ENCODE data around the gene INPP5A. TPM values are rescaled to one million over a fixed set of nuclear protein-coding genes. Genes with fewer than 3 reads are reported as not detected.

Gene INPP5A
- total RNA-seq, 1 experiment from 2014 or later, result 12.3 TPM

GRCh38 chr10:132699411-132700155, 162.0 kb downstream of the INPP5A start:
- ATAC-seq (no peak), DNase-seq (ENCODE audit: low read depth, low spot score) (no peak)
- Histone ChIP-seq H4K20me1 (ENCODE audit: insufficient read depth) (no peaks in the 10 kb centered on the region), H3K27me3 (ENCODE audit: insufficient read depth, low read length) (no peaks in the 10 kb centered on the region), H3K9me3 (ENCODE audit: control insufficient read depth in 1 of 2, insufficient read depth in 1 of 2, low read depth in 1 of 2, low read length in 2 of 2) (no peaks in the 10 kb centered on the region), H2AFZ (ENCODE audit: low read depth, low read length, poor library complexity, severe bottlenecking) (no peak overlapping the region), H3K4me3 (replicated peaks in 1 of 2; ENCODE audit: low read depth in 1 of 2, low read length in 2 of 2) (no peak overlapping the region), H3K36me3 (ENCODE audit: control insufficient read depth in 1 of 2, insufficient read depth in 2 of 2, low read length in 2 of 2) (no peaks in the 10 kb centered on the region), H3K4me2 (ENCODE audit: low read length) (no peak overlapping the region), H3K4me1 (ENCODE audit: control insufficient read depth in 1 of 2, insufficient read depth in 2 of 2, low read length in 2 of 2) (no peaks in the 10 kb centered on the region), H3K27ac (ENCODE audit: low read depth, low read length) (no peak overlapping the region), H3K9me2 (ENCODE audit: insufficient read depth) (no peaks in the 10 kb centered on the region), H3K9ac (ENCODE audit: low read length) (no peak overlapping the region), H3K79me2 (ENCODE audit: insufficient read depth, low read length) (no peaks in the 10 kb centered on the region)
- intact Hi-C loops (cut with micrococcal nuclease), result no loop called here
- ChIA-PET CTCF (no interaction called here), RAD21 (ENCODE audit: low non-redundant PET in 1 of 2, low total read pairs in 2 of 2, uncharacterized antibody in 2 of 2, unreplicated experiment in 2 of 2) (no interaction called here), POLR2A (no interaction called here)
- no TSS peak for BruUV-seq (replicated peaks)
- no peak for TF ChIP-seq POLR2A (IDR thresholded peaks at IDR 0.05; ENCODE audit: borderline replicate concordance, extremely low read depth, insufficient read depth, insufficient read length)

DNA sequence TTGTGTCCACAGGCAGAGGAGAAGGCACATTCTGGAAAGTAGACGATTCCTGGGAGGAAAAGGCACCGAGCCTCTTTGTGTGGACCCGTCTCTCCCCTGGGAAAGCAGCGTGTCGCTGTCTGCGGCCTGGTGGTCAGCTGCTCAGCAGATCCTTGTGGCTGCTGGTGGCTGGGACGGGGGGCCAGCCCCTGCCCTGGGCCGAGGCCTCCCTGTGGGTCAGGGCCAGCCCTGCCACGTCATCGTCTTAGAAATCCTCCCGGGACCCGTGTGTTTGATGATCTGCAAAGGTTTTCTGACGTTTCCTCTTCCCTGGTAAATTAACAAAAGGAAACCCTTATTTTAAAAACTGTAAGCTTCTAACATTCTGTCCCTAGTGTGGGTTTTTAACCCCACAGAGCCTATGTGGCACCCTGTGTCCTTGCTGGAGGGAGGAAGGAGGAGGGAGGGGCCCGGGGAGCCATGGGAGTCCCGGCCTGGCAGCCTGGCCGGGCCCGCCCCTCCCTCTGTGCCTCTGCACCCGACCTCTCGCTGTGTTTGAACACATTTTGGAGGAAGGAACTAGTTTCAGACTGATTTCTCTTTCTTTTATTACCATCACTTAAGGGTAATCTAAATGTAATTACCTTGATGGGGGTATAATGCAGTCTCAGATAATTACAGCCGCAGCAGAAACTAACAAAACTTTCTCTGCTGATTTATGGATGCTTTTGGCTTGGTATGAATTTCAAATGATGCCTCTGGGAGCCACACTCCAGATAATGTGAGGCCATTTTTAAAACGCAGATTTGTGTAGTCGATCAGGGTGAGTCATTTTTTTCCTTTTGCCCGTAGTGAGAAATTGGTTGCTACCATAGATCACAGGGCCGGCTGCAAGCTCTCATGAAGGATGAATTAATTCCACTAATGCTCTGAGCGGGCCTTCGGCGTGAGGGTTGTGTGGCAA, 162.8 kb downstream of the INPP5A start:
- no peak overlapping the region for H3K4me3 ChIP-seq (replicated peaks in 1 of 2; ENCODE audit: low read depth in 1 of 2, low read length in 2 of 2)
- no peak overlapping the region for H3K27ac ChIP-seq (ENCODE audit: low read depth, low read length)
- H3K9me2 ChIP-seq (ENCODE audit: insufficient read depth), result no peaks in the 10 kb centered on the region
- H3K9me3 ChIP-seq (ENCODE audit: control insufficient read depth in 1 of 2, insufficient read depth in 1 of 2, low read depth in 1 of 2, low read length in 2 of 2), result no peaks in the 10 kb centered on the region
- H3K79me2 ChIP-seq (ENCODE audit: insufficient read depth, low read length), result no peaks in the 10 kb centered on the region
- intact Hi-C loops (cut with micrococcal nuclease), result no loop called here
- no peak for ATAC-seq
- DNase-seq (ENCODE audit: low read depth, low spot score), result no peak
- H2AFZ ChIP-seq (ENCODE audit: low read depth, low read length, poor library complexity, severe bottlenecking), result no peak overlapping the region
- no peaks in the 10 kb centered on the region for H3K27me3 ChIP-seq (ENCODE audit: insufficient read depth, low read length)
- no peaks in the 10 kb centered on the region for H3K36me3 ChIP-seq (ENCODE audit: control insufficient read depth in 1 of 2, insufficient read depth in 2 of 2, low read length in 2 of 2)
- no TSS peak for BruUV-seq (replicated peaks)
- H3K9ac ChIP-seq (ENCODE audit: low read length), result no peak overlapping the region
- CTCF ChIA-PET, result no interaction called here
- no peaks in the 10 kb centered on the region for H4K20me1 ChIP-seq (ENCODE audit: insufficient read depth)
- no peaks in the 10 kb centered on the region for H3K4me1 ChIP-seq (ENCODE audit: control insufficient read depth in 1 of 2, insufficient read depth in 2 of 2, low read length in 2 of 2)
- RAD21 ChIA-PET (ENCODE audit: low non-redundant PET in 1 of 2, low total read pairs in 2 of 2, uncharacterized antibody in 2 of 2, unreplicated experiment in 2 of 2), result no interaction called here
- POLR2A ChIA-PET, result no interaction called here
- no peak overlapping the region for H3K4me2 ChIP-seq (ENCODE audit: low read length)
- TF ChIP-seq ELF1 (IDR thresholded peaks at IDR 0.05; ENCODE audit: borderline replicate concordance, low read depth) (no peak), REST (IDR thresholded peaks at IDR 0.05; ENCODE audit: low read depth) (no peak), SRF (IDR thresholded peaks at IDR 0.05; ENCODE audit: low read depth) (no peak), FOSL1 (IDR thresholded peaks at IDR 0.05; ENCODE audit: low read depth) (no peak), ZBTB33 (IDR thresholded peaks at IDR 0.05; ENCODE audit: extremely low read depth, insufficient replicate concordance, low read length) (no peak), EGR1 (IDR thresholded peaks at IDR 0.05; ENCODE audit: low read depth) (no peak), YY1 (IDR thresholded peaks at IDR 0.05; ENCODE audit: extremely low read depth, insufficient replicate concordance, low read depth, low read length) (no peak), CTCF (IDR thresholded peaks at IDR 0.05 in 2 of 3, conservative IDR thresholded peaks at IDR 0.05 in 1 of 3; ENCODE audit: borderline replicate concordance in 1 of 3, insufficient read depth in 1 of 3, low read depth in 2 of 3, low read length in 2 of 3) (no peak)
